HG02938 (cell line): ENCODE measurements around the gene HOXA3.

Source experiments
- ATAC-seq: cut with Tn5 transposase; IDR thresholded peaks from one replicate; pipeline ENCODE4 v1.9.1; 2021; ENCODE audit warnings: mild to moderate bottlenecking, moderate library complexity; ENCODE audit not compliant: unreplicated experiment

The HOXA3 gene

DNA sequence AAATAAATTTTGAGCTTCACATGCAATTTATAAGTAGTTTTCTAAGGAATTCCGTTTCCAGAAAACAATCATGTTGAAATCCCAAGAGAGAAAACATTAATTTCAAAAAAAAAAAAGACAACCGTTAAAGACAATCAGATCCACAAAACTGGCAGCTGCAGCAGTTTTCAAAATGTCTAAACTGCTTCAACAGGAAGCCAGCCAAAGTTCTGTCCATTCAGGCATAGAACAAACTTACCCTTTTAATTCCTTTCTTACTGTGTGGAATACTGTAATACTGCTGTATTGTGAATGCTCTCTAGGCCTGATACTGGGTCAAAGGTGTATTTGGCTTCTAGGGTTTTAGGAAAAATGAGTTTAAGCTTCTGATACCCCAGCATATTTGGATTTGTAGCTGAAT is 88.2 kb downstream of the HOXA3 start:
- ATAC-seq, result no peak

DNA sequence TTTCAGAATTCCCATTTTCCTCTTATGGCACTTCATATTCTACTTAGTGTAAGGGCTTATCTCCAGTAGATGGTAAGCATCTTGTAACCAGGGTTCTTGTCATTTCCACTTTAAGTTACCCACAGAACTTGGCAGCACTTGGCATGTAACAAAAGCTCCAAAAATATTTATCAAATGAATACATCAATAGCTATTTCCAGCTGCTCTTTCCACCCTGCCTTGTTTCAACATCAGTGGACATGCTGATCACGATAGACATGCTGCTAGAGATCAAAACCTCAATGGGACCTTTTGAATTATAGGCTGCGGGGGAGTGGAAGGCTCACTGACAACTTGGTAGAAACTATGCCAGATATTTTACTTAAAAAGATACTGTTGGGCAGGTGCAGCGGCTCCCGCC is 89.4 kb downstream of the HOXA3 start:
- ATAC-seq, result no peak
